ENCODE measurements around the gene IFT57.

Gene IFT57

DNA sequence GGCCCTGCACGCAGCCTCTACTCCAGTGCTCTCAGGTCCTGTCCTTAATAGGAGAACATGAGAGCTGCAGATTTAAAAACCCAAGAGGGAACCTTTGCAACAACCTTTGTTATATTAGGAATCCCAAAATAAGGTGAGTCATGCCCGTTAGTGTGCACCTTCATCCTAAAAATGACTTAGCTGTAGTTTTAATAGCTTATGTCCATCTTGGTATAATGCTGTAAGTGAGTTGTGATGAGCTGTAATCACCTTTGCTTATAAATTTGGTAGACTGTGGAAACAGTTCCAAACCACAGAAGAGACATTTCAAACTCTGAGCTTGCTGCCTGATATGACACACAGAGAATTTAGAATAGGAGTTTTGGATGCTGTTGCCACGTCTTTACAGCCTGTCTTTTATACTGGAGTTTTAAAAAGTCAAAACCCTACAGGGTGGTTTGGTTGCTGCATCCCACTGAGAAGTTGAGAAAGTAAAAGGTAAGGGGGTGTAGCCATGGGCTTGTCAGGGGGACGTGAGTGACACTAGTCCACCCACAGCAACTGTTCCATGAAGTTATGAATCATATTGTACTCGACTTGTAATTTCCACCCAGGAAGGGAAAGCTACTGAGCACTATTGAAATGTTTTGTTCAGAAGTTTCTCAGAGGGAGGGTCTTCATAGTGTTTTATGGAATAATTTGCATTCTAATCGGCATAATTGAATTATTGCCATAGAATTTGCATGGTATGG is 104.0 kb downstream of the IFT57 start:
- H3K4me3 ChIP-seq (ENCODE audit: low read depth, low read length), result no peak overlapping the region
- in situ Hi-C loops (cut with HindIII; ENCODE audit: low sequenced_read_pairs), result no loop called here
- TF ChIP-seq, protein P1, sequence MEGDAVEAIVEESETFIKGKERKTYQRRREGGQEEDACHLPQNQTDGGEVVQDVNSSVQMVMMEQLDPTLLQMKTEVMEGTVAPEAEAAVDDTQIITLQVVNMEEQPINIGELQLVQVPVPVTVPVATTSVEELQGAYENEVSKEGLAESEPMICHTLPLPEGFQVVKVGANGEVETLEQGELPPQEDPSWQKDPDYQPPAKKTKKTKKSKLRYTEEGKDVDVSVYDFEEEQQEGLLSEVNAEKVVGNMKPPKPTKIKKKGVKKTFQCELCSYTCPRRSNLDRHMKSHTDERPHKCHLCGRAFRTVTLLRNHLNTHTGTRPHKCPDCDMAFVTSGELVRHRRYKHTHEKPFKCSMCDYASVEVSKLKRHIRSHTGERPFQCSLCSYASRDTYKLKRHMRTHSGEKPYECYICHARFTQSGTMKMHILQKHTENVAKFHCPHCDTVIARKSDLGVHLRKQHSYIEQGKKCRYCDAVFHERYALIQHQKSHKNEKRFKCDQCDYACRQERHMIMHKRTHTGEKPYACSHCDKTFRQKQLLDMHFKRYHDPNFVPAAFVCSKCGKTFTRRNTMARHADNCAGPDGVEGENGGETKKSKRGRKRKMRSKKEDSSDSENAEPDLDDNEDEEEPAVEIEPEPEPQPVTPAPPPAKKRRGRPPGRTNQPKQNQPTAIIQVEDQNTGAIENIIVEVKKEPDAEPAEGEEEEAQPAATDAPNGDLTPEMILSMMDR (IDR thresholded peaks at IDR 0.05; ENCODE audit: low read depth, low read length, missing control alignments), result no peak
- DNase-seq (ENCODE audit: low read depth), result no peak

DNA sequence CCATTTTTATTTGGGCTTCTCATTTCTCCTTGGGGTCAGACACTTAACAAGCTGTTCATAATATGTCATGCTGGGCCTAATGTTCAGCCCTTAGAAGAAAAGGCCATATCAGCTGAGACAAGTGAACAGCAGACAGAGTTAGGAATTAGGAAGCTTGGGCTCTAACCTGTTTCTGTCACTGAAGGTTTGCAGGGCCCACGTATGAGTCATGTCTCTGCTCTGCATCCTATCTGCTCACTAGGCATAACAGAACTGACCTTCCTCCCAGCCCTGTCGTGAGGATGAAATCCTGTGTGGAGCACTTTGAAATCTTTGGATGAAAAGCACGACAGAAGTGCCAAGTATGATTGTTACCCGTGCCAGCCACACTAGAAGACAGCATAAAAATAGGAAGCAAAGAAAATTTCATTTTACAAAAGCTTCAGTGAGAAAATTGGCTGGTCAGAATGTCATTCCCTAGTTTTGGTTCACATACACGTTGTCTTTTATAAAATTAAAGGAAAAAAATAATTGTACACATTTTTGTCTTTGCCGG is 104.9 kb downstream of the IFT57 start:
- in situ Hi-C loops (cut with HindIII; ENCODE audit: low sequenced_read_pairs), result no loop called here
- H3K4me3 ChIP-seq (ENCODE audit: low read depth, low read length), result no peak overlapping the region
- TF ChIP-seq, protein P1 (IDR thresholded peaks at IDR 0.05; ENCODE audit: low read depth, low read length, missing control alignments), result no peak
- DNase-seq (ENCODE audit: low read depth), result no peak

DNA sequence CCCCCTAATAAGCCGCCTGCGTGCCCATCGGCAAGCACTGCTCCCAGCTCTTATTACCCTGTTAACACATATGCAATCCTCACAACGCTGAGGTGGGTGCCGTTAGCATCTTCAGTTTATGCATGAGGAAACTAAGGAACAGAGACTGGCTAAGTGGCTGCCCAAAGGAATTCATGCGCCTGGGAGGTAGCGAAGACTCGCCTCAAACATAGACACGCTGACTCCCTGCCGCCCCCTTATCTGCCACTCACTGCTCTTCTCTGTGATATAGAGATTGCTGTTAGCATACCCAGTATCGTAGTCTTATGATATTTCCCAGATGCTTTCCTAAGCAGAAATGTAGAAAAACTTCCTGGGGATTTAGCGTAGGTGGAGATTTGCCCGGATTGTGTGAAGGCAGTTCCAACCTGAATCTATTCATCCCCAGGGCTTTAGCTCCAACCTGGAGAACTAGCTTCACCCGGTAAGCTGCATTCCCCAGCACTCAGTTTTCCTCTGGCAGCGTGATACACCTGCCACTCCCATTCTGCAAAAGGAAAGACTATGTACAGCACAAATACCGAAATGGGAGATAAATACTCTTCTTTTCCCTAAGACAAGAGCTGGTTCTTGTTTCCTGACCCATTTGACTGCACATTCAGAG is 107.7 kb downstream of the IFT57 start:
- H3K4me3 ChIP-seq (ENCODE audit: low read depth, low read length), result no peak overlapping the region
- TF ChIP-seq, protein P1 (IDR thresholded peaks at IDR 0.05; ENCODE audit: low read depth, low read length, missing control alignments), result no peak
- DNase-seq (ENCODE audit: low read depth), result no peak
- in situ Hi-C loops (cut with HindIII; ENCODE audit: low sequenced_read_pairs), result no loop called here

DNA sequence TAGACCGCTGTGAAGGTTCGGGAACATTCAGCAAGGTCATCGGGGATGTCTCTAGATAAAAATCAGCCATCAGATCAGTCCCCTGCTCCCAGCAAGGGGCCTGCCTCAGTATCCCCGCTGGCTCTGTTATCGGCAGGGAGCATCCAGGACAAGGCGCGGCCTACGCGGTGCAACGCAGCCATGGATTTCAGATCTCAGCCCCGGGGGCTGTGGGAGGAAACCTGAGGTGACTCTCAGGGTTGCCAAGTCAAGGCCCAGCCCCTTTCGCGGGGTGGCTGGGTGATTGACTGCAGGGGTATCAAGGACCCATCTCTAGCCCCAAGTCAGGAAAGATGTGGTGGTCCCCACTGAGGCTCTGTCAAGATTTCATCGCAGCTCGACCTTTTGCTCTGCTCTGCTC is 108.2 kb downstream of the IFT57 start:
- TF ChIP-seq, protein P1 (IDR thresholded peaks at IDR 0.05; ENCODE audit: low read depth, low read length, missing control alignments), result no peak
- DNase-seq (ENCODE audit: low read depth), result no peak
- in situ Hi-C loops (cut with HindIII; ENCODE audit: low sequenced_read_pairs), result no loop called here
- H3K4me3 ChIP-seq (ENCODE audit: low read depth, low read length), result no peak overlapping the region

DNA sequence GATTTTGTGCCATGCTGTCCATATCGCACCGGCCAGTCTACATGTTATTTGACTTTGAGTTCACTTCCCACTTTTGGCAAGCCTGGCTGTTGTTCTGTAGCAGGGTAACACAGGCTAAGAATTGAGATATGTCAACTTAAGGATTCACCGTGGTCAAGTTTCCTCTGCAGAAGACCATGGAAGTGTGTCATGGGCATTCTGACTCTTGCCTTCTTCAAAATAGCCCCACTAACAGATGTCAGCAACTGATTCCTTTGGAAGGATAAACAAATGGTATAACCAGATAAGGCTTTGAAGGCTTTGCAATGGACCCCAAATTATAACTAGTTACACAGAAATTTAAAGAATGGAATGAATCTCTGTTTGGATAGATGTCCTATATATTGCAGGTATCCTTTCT is 111.3 kb downstream of the IFT57 start:
- TF ChIP-seq, protein P1 (IDR thresholded peaks at IDR 0.05; ENCODE audit: low read depth, low read length, missing control alignments), result no peak
- no peak for DNase-seq (ENCODE audit: low read depth)
- in situ Hi-C loops (cut with HindIII; ENCODE audit: low sequenced_read_pairs), result no loop called here
- no peak overlapping the region for H3K4me3 ChIP-seq (ENCODE audit: low read depth, low read length)
